ENCODE results near the gene GALNT9.

GRCh38 chr12:132170094-132170636 lies 159.2 kb downstream of the GALNT9 start:
- TF ChIP-seq, protein P1, sequence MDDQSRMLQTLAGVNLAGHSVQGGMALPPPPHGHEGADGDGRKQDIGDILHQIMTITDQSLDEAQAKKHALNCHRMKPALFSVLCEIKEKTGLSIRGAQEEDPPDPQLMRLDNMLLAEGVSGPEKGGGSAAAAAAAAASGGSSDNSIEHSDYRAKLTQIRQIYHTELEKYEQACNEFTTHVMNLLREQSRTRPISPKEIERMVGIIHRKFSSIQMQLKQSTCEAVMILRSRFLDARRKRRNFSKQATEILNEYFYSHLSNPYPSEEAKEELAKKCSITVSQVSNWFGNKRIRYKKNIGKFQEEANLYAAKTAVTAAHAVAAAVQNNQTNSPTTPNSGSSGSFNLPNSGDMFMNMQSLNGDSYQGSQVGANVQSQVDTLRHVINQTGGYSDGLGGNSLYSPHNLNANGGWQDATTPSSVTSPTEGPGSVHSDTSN (IDR thresholded peaks at IDR 0.05), result no peak
- TF ChIP-seq NFE2L2 (conservative IDR thresholded peaks at IDR 0.05; ENCODE audit: low read length), result no peak

Data from A549 (cell line).